Subcutaneous adipose tissue (tissue), 4 donors: ENCODE measurements around the gene TRPV3. TPM values are rescaled to one million over a fixed set of nuclear protein-coding genes. Genes with fewer than 3 reads are reported as not detected.

Experiments used
- total RNA-seq, 4 donors: library from RNA; depleted of rRNA; stranded (reverse); fragments of >200 nt; gene quantifications; one replicate each; pipeline ENCODE4 v1.1.0, GENCODE V29; 2016
- TF ChIP-seq, protein P1 (sequence below): fragments of 450-650 bp; IDR thresholded peaks from one replicate; pipeline ENCODE4 v1.5.1; 2016; ENCODE audit warnings: low read depth, mild to moderate bottlenecking, control low read depth, antibody characterized with exemption, moderate library complexity

The TRPV3 gene
- total RNA-seq: 1 to 10 TPM in 3 of 4 donors, under 1 TPM in 1; 0.16 to 2.8 (median 1.3) TPM

DNA sequence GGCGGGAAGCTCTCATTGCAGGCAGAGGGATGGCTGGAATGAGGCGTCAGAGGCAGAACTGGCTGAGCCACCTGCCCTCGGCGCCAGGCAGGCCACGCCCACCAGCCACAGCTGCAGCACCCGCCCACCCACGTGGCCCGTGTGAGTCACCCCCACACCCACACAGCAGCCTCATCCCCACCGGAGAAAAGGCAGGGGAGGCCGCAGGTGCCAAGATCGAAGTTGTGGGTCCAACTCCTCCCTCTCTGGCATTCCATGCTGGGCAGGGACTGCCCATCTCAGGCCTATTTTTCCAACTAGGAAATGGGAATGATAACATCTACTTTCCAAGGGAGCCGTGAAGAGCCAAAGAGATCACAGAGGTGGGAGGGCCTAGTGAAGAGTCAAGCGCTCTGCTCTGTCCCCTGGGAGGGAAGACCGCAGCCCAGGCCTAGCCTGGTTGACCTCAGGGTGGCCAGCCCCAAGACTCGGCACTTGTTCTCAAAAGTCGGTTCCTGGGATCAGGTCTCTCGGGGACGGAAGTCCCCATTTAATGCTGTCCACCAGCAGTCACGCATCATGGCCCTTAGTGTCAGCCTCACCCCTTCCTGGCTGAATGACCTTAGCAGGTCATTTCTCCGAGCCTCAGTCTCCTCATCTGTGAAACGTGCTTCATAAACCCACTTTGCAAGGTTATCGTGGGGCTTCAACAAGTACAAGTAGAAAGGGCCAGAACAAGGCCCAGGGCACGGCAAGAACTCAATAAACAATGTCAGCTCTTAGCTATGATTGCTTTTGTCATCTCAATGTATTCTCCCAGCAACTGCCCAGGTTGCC is at the start of gene TRPV3:
TSS of gene TRPV3 (minus strand) at position 45 of the 816 bp plus-strand sequence. CDS start 2,962 bp downstream, outside the sequence.
- TF ChIP-seq, protein P1, sequence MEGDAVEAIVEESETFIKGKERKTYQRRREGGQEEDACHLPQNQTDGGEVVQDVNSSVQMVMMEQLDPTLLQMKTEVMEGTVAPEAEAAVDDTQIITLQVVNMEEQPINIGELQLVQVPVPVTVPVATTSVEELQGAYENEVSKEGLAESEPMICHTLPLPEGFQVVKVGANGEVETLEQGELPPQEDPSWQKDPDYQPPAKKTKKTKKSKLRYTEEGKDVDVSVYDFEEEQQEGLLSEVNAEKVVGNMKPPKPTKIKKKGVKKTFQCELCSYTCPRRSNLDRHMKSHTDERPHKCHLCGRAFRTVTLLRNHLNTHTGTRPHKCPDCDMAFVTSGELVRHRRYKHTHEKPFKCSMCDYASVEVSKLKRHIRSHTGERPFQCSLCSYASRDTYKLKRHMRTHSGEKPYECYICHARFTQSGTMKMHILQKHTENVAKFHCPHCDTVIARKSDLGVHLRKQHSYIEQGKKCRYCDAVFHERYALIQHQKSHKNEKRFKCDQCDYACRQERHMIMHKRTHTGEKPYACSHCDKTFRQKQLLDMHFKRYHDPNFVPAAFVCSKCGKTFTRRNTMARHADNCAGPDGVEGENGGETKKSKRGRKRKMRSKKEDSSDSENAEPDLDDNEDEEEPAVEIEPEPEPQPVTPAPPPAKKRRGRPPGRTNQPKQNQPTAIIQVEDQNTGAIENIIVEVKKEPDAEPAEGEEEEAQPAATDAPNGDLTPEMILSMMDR: no peak

DNA sequence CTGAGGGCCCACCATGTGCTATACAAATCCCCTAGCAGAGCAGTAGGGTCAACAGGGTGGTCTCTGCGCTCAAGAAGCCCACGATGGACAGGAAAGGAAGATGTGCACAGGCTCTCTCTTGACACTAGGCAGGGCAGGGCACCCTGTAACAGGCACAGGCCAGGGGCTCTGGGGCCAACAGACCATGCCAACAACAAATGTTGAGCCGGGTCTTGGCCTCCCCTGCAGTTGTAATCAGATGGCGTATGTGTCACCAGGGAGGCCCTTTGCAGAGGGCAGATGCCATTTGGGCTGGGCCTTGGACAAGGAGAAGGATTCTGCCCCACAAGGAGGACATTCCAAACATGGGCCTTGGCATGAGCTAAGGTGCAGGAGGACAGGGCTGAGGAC is 46.3 kb upstream of the TRPV3 start:
- TF ChIP-seq, protein P1: no peak

DNA sequence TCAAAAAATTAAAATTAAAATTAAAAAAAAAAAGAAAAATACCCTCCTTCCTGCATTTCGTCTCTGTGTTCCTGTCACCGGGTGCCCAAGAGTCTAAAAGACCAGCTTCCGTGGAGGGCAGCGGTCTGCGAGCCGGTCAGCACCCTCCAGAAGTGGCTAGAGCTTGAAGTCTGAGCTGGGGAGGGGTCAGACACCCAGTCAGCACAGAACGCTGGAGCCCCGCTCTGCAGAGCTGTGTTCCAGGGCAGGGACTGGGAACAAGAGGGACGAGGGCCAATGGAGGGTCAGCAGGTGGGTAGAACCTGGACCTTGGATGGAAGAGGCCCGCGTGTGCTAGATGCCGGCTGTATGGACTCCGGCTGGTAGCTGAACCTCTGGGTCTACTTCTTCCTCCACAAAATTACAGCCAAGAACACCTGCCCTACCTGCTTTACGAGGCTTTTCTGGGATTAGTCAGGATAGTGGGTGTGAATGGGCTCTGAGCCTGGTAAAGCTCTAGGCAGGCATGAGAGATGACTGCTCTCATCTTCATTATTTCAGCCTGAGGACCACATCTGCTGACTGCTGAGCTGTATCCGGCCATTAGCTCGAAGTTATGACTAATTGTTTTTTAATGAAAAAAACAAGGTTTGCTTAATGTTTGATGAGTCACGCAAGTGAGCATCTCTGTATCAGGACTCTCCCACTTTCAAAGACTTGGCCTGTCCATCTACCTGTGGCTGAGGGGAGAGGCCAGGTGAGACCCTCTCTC is 45.7 kb upstream of the TRPV3 start:
- TF ChIP-seq, protein P1: no peak

DNA sequence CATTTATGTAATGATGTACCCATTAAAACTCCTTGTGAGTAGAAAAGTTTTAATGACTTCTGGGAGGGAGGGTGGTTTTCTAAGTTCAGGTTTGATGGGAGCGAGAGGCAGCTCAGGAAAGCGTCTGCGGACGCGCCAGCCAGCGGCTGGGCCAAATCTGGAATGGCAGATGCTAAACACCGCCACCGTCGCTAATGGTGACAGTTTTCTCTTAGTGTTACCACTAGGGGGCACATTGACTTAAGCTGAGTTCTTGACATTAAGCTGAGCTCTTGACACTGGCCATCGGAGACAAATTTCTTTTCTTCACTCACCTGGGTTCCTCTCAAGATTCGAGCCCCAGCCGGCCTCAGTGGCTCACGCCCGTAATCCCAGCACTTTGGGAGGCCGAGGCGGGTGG is 44.9 kb upstream of the TRPV3 start:
- TF ChIP-seq, protein P1: no peak

- TF ChIP-seq, protein P1: no peak
These were observed 43.1 kb upstream of the TRPV3 start for GRCh38 chr17:3600529-3601205.

DNA sequence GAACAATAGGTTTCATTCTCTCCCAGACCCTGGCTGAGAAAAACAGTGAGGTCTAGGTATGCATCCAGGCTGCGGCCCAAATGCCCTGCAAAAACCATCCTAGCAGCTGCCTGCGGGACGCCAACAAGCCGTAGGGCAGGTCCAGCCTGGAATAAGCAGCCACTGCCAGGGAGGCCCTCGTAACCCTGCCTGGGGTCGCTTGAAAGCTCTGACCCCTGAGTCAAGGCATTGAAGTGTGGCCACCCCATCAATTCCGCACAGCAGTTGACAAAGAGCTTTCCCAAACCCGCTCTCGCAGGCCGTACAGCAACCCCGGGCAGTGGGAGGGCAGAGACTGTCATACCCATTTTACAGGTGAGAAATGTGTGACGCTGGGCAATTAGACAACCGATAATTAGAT is 40.5 kb upstream of the TRPV3 start:
- TF ChIP-seq, protein P1: no peak
